ENCODE measurements around the gene PRDM12. TPM values are rescaled to one million over a fixed set of nuclear protein-coding genes. Genes with fewer than 3 reads are reported as not detected.

Gene PRDM12
- total and polyA plus RNA-seq, 12 donors, result 0.01 TPM; not detected in 11

DNA sequence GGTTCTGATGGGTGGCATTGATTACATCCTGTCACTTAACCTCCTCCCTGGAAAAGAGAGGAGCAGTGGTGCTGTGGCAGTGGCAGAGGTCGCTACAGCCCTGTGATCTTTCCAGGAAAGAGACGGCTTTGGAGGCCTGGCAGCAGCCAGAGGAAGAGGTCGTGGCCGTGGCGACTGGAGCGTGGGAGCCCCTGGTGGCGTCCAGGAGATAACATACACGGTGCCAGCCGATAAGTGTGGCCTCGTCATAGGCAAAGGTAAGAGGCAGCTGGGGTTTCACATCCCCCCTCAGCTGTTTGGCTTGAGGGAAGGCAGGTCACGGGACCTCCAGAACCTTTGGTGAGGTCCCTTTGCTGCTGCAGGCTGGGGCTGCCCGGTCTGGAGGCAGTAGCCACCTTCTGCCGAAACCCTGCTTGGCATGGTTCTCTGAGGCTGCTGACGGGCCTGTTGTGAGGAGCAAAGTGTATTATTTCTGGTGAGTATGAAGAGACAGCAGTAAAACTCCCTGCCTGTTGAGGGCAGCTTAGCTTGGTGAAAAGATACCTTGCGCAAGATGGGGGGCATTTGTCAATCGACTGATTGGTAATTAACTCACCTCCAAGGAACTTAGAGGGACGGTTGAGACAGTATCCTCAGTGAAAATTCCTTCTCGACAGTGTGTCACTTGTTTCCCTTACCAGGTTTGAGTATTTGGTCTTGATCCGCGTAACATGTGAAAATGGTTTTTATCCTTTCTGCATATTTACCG lies 38.0 kb upstream of the PRDM12 start:
- intact Hi-C loops (cut with DNase I), result loop anchor here in 4 of 10 donors (5.0 kb wide), 1 partner anchor 56 kb away; no protein-coding TSS in a partner anchor
- Histone ChIP-seq H3K9me3 (no peaks in the 10 kb centered on the region), H3K36me3 (peaks cover 0 to 100% (median 43%) of the 10 kb centered on the region in 9 donors), H3K27me3 (no peaks in the 10 kb centered on the region), H3K4me1 (peaks cover 3 to 49% (median 35%) of the 10 kb centered on the region in 9 donors), H3K27ac (peak overlapping the region in 3 of 10 donors; percentile 7 to 31 (median 11)), H3K4me3 (no peak overlapping the region)
- peak in 6 of 8 donors; percentile 28 to 59 (median 52) for ATAC-seq
- 63 to 70% methylated on average over 21 of the region's 21 CpGs for WGBS, 2 donors
- TF ChIP-seq CTCF (IDR thresholded peaks at IDR 0.05), result peak in 4 of 9 donors; percentile 17 to 43 (median 25)
- peak; percentile 43 for DNase-seq

DNA sequence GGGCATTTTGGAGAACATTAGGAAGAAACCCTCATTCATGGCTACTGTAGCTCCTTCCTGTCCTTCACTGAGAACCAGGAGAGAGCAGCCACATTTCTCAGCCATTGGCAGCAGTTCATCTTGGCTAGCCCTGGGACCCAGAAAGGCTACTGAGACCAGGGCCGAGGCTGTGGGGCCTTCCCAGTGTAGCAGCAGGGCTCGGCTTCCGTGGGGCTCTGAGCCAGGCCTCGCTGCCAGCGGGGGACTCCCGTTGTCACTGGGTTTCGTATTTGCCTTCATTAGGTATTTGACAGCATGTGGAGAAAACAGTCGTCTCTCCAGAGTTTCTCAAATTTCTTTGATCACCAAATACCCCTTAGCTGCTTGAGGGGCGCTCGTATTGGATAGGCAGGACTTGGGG lies 37.3 kb upstream of the PRDM12 start:
- Histone ChIP-seq H3K9me3 (no peaks in the 10 kb centered on the region), H3K4me1 (peaks cover 3 to 53% (median 35%) of the 10 kb centered on the region in 9 donors), H3K27ac (no peak overlapping the region), H3K36me3 (peaks cover 0 to 100% (median 43%) of the 10 kb centered on the region in 9 donors), H3K27me3 (no peaks in the 10 kb centered on the region), H3K4me3 (no peak overlapping the region)
- TF ChIP-seq CTCF (IDR thresholded peaks at IDR 0.05), result no peak
- ATAC-seq (no peak), DNase-seq (no peak)
- intact Hi-C loops (cut with DNase I), result loop anchor here in 4 of 10 donors (5.0 kb wide), 1 partner anchor 55 kb away; no protein-coding TSS in a partner anchor
- WGBS, 2 donors, result 80 to 83% methylated on average over 10 of the region's 10 CpGs

- no peaks in the 10 kb centered on the region for H3K27me3 ChIP-seq
- intact Hi-C loops (cut with DNase I), result loop anchor here in 4 of 10 donors (5.0 kb wide), 1 partner anchor 54 kb away; no protein-coding TSS in a partner anchor
- DNase-seq (no peak), ATAC-seq (no peak)
- H3K27ac ChIP-seq, result no peak overlapping the region
- peaks cover 0 to 100% (median 45%) of the 10 kb centered on the region in 9 donors for H3K36me3 ChIP-seq
- no peak for TF ChIP-seq CTCF (IDR thresholded peaks at IDR 0.05)
- 77 to 79% methylated on average over 23 of the region's 23 CpGs for WGBS, 2 donors
- H3K9me3 ChIP-seq, result no peaks in the 10 kb centered on the region
- peaks cover 3 to 53% (median 35%) of the 10 kb centered on the region in 9 donors for H3K4me1 ChIP-seq
- no peak overlapping the region for H3K4me3 ChIP-seq
Observed at GRCh38 chr9:130627896-130628792, 36.2 kb upstream of the PRDM12 start.

All from heart right ventricle (tissue), 16 donors.